H1 (cell line): ENCODE data around the gene SCAP. TPM values are rescaled to one million over a fixed set of nuclear protein-coding genes. Genes with fewer than 3 reads are reported as not detected.

Experiments used
- CTCF ChIA-PET: fragments of 300-600 bp; sonication (Branson Sonifier 250); formaldehyde crosslinking; loops from one replicate; lab custom pipeline; 2021; ENCODE audit not compliant: partially characterized antibody; lab: Charles Lee
- POLR2A ChIA-PET: fragments of 300-600 bp; sonication (Branson Sonifier 250); formaldehyde crosslinking; loops from one replicate; lab custom pipeline; 2021; ENCODE audit warnings: inconsistent platforms; ENCODE audit not compliant: partially characterized antibody; lab: Charles Lee
- DNase-seq, 2 experiments: peaks; one replicate each; pipeline versions ENCODE4 v3.0.0 to v3.0.0-alpha.2; 2010 to 2022; ENCODE audit warnings: low spot score in 2 of 2, low read depth in 1 of 2, mixed read lengths in 1 of 2
- FAIRE-seq: peaks from 2 replicates; lab custom pipeline; 2011; peaks lifted over from hg19 to GRCh38; lab: Jason Lieb, UNC
- H2AFZ ChIP-seq: 2 replicates; pipeline ENCODE4 v1.8.1; 2012; ENCODE audit warnings: low read length, inconsistent platforms
- H2AK5ac ChIP-seq: 2 replicates; pipeline ENCODE4 v1.6.1; 2013; ENCODE audit warnings: low read depth, low read length
- H2BK120ac ChIP-seq: replicated peaks from 2 replicates; pipeline ENCODE3; 2013; ENCODE audit warnings: low read depth, low read length, inconsistent platforms
- H2BK12ac ChIP-seq: 2 replicates; pipeline ENCODE4 v1.6.1; 2013; ENCODE audit warnings: low read depth, low read length
- H2BK15ac ChIP-seq: 2 replicates; pipeline ENCODE4 v1.6.1; 2013; ENCODE audit warnings: low read length
- H2BK20ac ChIP-seq: 2 replicates; pipeline ENCODE4 v1.6.1; 2013; ENCODE audit warnings: low read length
- H2BK5ac ChIP-seq: 2 replicates; pipeline ENCODE4 v1.6.1; 2013; ENCODE audit warnings: low read depth, low read length
- H3K14ac ChIP-seq: 2 replicates; pipeline ENCODE4 v1.6.1; 2013; ENCODE audit warnings: inconsistent platforms; ENCODE audit not compliant: insufficient read length
- H3K18ac ChIP-seq: 2 replicates; pipeline ENCODE4 v1.6.1; 2013; ENCODE audit warnings: low read length; ENCODE audit errors: extremely low read depth
- H3K23ac ChIP-seq: 2 replicates; pipeline ENCODE4 v1.6.1; 2013; ENCODE audit warnings: inconsistent platforms; ENCODE audit not compliant: insufficient read length
- H3K23me2 ChIP-seq: 2 replicates; pipeline ENCODE4 v1.6.1; 2013; ENCODE audit warnings: low read depth, low read length
- H3K27ac ChIP-seq: 2 replicates; pipeline ENCODE4 v1.6.1; 2011; ENCODE audit warnings: low read depth, low read length, inconsistent platforms
- H3K27me3 ChIP-seq, 4 experiments: replicated peaks in 1 of 4; 1 replicate in 1 of 4; 2 replicates in 3 of 4; pipeline versions ENCODE4 v1.6.1 to v1.8.1; 2011 to 2013; ENCODE audit warnings: low read length in 3 of 4, mild to moderate bottlenecking in 3 of 4, inconsistent platforms in 2 of 4, mixed read lengths in 2 of 4, moderate library complexity in 1 of 4; ENCODE audit not compliant: control insufficient read depth in 3 of 4, insufficient read depth in 3 of 4; ENCODE audit errors: extremely low read depth in 1 of 4
- H3K36me3 ChIP-seq, 4 experiments: 2 replicates each; pipeline versions ENCODE4 v1.6.1 to v1.8.1; 2011 to 2013; ENCODE audit warnings: mild to moderate bottlenecking in 4 of 4, low read length in 3 of 4, moderate library complexity in 2 of 4, control low read depth in 1 of 4, inconsistent platforms in 1 of 4; ENCODE audit not compliant: insufficient read depth in 4 of 4, control insufficient read depth in 2 of 4
- H3K4ac ChIP-seq: replicated peaks from 2 replicates; pipeline ENCODE3; 2013; ENCODE audit warnings: low read length, low read depth, mixed read lengths, inconsistent platforms; ENCODE audit not compliant: insufficient read length
- H3K4me1 ChIP-seq, 4 experiments: replicated peaks in 1 of 4; 1 replicate in 1 of 4; 2 replicates in 3 of 4; pipeline versions ENCODE4 v1.6.1 to v1.8.1; 2011 to 2013; ENCODE audit warnings: low read length in 3 of 4, inconsistent platforms in 2 of 4, mixed read lengths in 1 of 4; ENCODE audit not compliant: insufficient read depth in 4 of 4, control insufficient read depth in 3 of 4
- H3K4me2 ChIP-seq, 2 experiments: 2 replicates each; pipeline versions ENCODE4 v1.6.1 to v1.8.1; 2011 to 2013; ENCODE audit warnings: low read depth in 2 of 2, low read length in 2 of 2, control low read depth in 1 of 2, inconsistent platforms in 1 of 2, mild to moderate bottlenecking in 1 of 2; ENCODE audit not compliant: insufficient read depth in 1 of 2
- H3K4me3 ChIP-seq, 4 experiments: fragments of 200-600, 300-600 bp in 1 of 4; sonication (generic), shearing (Covaris generic), sonication (Bioruptor Twin) in 1 of 4; 2 replicates each; pipeline versions ENCODE4 v1.5.1 to v1.8.1; 2011 to 2016; ENCODE audit warnings: low read length in 4 of 4, low read depth in 3 of 4, control low read depth in 2 of 4, inconsistent platforms in 2 of 4, mild to moderate bottlenecking in 2 of 4, mixed read lengths in 1 of 4, moderate library complexity in 1 of 4; ENCODE audit not compliant: insufficient read depth in 2 of 4; ENCODE audit errors: extremely low read depth in 1 of 4
- H3K56ac ChIP-seq: replicated peaks from 2 replicates; pipeline ENCODE3; 2013; ENCODE audit warnings: low read depth, mild to moderate bottlenecking, mixed read lengths, low read length, inconsistent platforms; ENCODE audit not compliant: insufficient read length
- H3K79me1 ChIP-seq: 2 replicates; pipeline ENCODE4 v1.6.1; 2013; ENCODE audit warnings: low read depth, low read length, control low read depth
- H3K79me2 ChIP-seq, 2 experiments: 2 replicates each; pipeline versions ENCODE4 v1.6.1 to v1.8.1; 2012 to 2013; ENCODE audit warnings: low read length in 2 of 2, mild to moderate bottlenecking in 2 of 2, inconsistent platforms in 1 of 2; ENCODE audit not compliant: insufficient read depth in 2 of 2, control insufficient read depth in 1 of 2
- H3K9ac ChIP-seq, 4 experiments: replicated peaks in 1 of 4; 1 replicate in 1 of 4; 2 replicates in 3 of 4; pipeline versions ENCODE4 v1.6.1 to v1.8.1; 2011 to 2013; ENCODE audit warnings: low read depth in 3 of 4, low read length in 3 of 4, control low read depth in 2 of 4, mild to moderate bottlenecking in 2 of 4, moderate library complexity in 2 of 4, inconsistent platforms in 1 of 4; ENCODE audit errors: extremely low read depth in 1 of 4
- H3K9me3 ChIP-seq, 2 experiments: 2 replicates each; pipeline versions ENCODE4 v1.6.1 to v1.8.1; 2012 to 2013; ENCODE audit warnings: mild to moderate bottlenecking in 2 of 2, moderate library complexity in 2 of 2, control low read depth in 1 of 2, inconsistent platforms in 1 of 2, low read depth in 1 of 2, low read length in 1 of 2, mixed read lengths in 1 of 2; ENCODE audit not compliant: insufficient read depth in 2 of 2
- H4K20me1 ChIP-seq, 2 experiments: replicated peaks in 1 of 2; 2 replicates each; pipeline versions ENCODE3 to v1.8.1; 2011 to 2013; ENCODE audit warnings: inconsistent platforms in 2 of 2, low read length in 2 of 2, mild to moderate bottlenecking in 1 of 2; ENCODE audit not compliant: insufficient read depth in 2 of 2, control insufficient read depth in 1 of 2
- H4K5ac ChIP-seq: 2 replicates; pipeline ENCODE4 v1.6.1; 2013; ENCODE audit warnings: low read length, low read depth, mixed read lengths, inconsistent platforms; ENCODE audit not compliant: insufficient read length
- H4K8ac ChIP-seq: 2 replicates; pipeline ENCODE4 v1.8.0; 2013; ENCODE audit warnings: mild to moderate bottlenecking, moderate library complexity, low read length, inconsistent platforms; ENCODE audit not compliant: insufficient read depth; ENCODE audit errors: extremely low read depth
- H4K91ac ChIP-seq: replicated peaks from 2 replicates; pipeline ENCODE3; 2013; ENCODE audit warnings: low read length, mixed read lengths, inconsistent platforms; ENCODE audit not compliant: insufficient read length
- EGR1 ChIP-seq: IDR thresholded peaks from 2 replicates; pipeline ENCODE4 v1.6.1; 2011; ENCODE audit warnings: low read depth, low read length, borderline replicate concordance
- GABPA ChIP-seq: IDR thresholded peaks from 2 replicates; pipeline ENCODE4 v1.6.1; 2011; ENCODE audit warnings: mild to moderate bottlenecking, low read length, moderate library complexity, borderline replicate concordance; ENCODE audit not compliant: insufficient read depth
- KDM4A ChIP-seq: IDR thresholded peaks from one replicate; pipeline ENCODE4 v1.7.1; 2012; ENCODE audit warnings: low read depth, mild to moderate bottlenecking, moderate library complexity, low read length, inconsistent platforms; ENCODE audit not compliant: severe bottlenecking
- POLR2A ChIP-seq, 2 experiments: IDR thresholded peaks; 1 replicate in 1 of 2; 2 replicates in 1 of 2; pipeline ENCODE4 v1.6.1; 2011; ENCODE audit warnings: low read depth in 2 of 2, low read length in 2 of 2, mild to moderate bottlenecking in 2 of 2; ENCODE audit errors: control extremely low read depth in 1 of 2
- WGBS, 2 experiments: shearing (Covaris generic) in 1 of 2; methylation state at CpG; one replicate each; pipeline versions ENCODE4 v1.1.6 to v1.1.7; 2013 to 2015; ENCODE audit warnings: low lambda C conversion rate in 2 of 2, mixed read lengths in 2 of 2, inconsistent platforms in 1 of 2, low coverage in 1 of 2, missing lambda C conversion rate in 1 of 2; ENCODE audit not compliant: insufficient replicate concordance in 2 of 2, insufficient coverage in 1 of 2, insufficient read length in 1 of 2; ENCODE audit errors: extremely low coverage in 1 of 2, missing lambda C conversion rate in 1 of 2; 5-methylcytosine and 5-hydroxymethylcytosine counted together
- polyA plus RNA-seq, 7 experiments: library from polyadenylated mRNA; depleted of rRNA in 3 of 7; stranded (reverse) in 5 of 7; unstranded in 2 of 7; fragments of >200 nt in 5 of 7; fragments of 200-250 nt in 2 of 7; gene quantifications; 1 replicate in 5 of 7; 2 replicates in 1 of 7; 4 replicates in 1 of 7; pipeline versions ENCODE4 v1.2.1 to v1.2.3, GENCODE V29; 2011 to 2013; ENCODE audit warnings: missing spikeins in 2 of 7, mixed read lengths in 2 of 7
- total RNA-seq: library from RNA; stranded (reverse); fragmentation: NEBNext Ultra II Directional; extraction: Animal tissue kit (Norgen Biotek cat#: 25700); gene quantifications from 2 replicates; pipeline ENCODE4 v1.2.1, GENCODE V29; 2021

Gene SCAP
- total and polyA plus RNA-seq, 2 of the 8 experiments (the other 6 are each of a cell fraction or from before 2014, with no cell fraction given) = 74.0 to 114 TPM

DNA sequence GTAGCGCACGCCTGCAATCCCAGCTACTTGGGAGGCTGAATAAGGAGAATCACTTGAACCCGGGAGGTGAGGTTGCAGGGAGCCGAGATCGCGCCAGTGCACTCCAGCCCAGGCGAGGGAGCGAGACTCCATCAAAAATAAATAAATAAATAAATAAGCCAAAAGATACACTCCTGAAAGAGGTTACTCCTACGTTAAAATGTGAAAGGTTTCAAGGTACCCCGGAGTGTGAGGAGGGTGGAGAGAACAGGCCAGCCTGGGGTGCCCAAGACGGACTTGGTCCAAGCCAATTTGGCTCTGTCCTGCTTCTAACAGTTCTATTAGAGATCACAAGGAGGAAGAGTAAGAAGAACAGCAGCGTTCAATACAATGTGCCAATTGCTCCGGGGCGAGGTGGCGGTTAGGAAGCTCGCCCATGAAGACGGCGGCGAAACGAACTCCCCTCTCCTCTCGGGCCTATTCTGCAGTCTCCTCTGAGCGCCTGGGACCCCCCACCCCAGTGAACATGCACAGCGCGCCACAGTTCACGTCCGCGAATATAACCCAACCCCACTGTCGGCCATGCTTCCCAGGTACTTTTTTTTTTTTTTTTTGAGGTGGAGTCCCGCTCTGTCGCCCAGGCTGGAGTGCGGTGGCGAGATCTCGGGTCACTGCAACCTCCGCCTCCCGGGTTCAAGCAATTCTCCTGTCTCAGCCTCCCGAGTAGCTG lies 36.8 kb upstream of the SCAP start:
- H3K9ac ChIP-seq = peak overlapping the region; percentile 59 to 81 (median 78)
- no peaks in the 10 kb centered on the region for H3K27me3 ChIP-seq
- no peak overlapping the region for H2BK15ac ChIP-seq
- H2AFZ ChIP-seq = no peak overlapping the region
- H4K20me1 ChIP-seq = peaks cover 0 to 1% of the 10 kb centered on the region in 2 experiments
- peaks cover 5 to 33% (median 13%) of the 10 kb centered on the region in 4 experiments; a peak in 6 of 8 replicates for H3K36me3 ChIP-seq
- ChIA-PET POLR2A (interaction anchor here (0.7 to 1.7 kb wide), 6 partner anchors 9 to 268 kb away, joined by 3 to 7 read pairs (median 4); no protein-coding TSS in a partner anchor), CTCF (interaction anchor here (0.6 to 1.7 kb wide), 8 partner anchors 10 to 97 kb away, joined by 3 to 5 read pairs (median 3); no protein-coding TSS in a partner anchor)
- 27% methylated on average over 31 of the region's 36 CpGs; no CpG with 5 or more reads in 1 of the 2 experiments for WGBS, 2 experiments
- peak overlapping the region; percentile 83; the same call in 1 of the 2 replicates for H3K27ac ChIP-seq
- peak overlapping the region; percentile 93 for H3K18ac ChIP-seq
- H3K56ac ChIP-seq = peak overlapping the region; percentile 66
- DNase-seq (no peak), FAIRE-seq (no peak)
- H3K4me3 ChIP-seq = peak overlapping the region; percentile 50 to 92 (median 72)
- no peaks in the 10 kb centered on the region for H3K9me3 ChIP-seq
- peak overlapping the region; percentile 99; the same call in 1 of the 2 replicates for H2BK5ac ChIP-seq
- peaks cover 8% of the 10 kb centered on the region for H3K79me1 ChIP-seq
- no peak overlapping the region for H2BK12ac ChIP-seq
- H3K23me2 ChIP-seq = no peaks in the 10 kb centered on the region; the same call in 1 of the 2 replicates
- H3K14ac ChIP-seq = no peak overlapping the region
- H3K4me2 ChIP-seq = peak overlapping the region; percentile 26 to 66
- no peak overlapping the region for H3K4ac ChIP-seq
- peaks cover 0 to 4% (median 1%) of the 10 kb centered on the region in 4 experiments; a peak in 2 of 7 replicates for H3K4me1 ChIP-seq
- H2BK20ac ChIP-seq = no peak overlapping the region
- no peak overlapping the region for H2AK5ac ChIP-seq
- H3K79me2 ChIP-seq = peaks cover 5 to 26% of the 10 kb centered on the region in 2 experiments
- H3K23ac ChIP-seq = no peak overlapping the region
- no peak overlapping the region for H2BK120ac ChIP-seq
- no peak for TF ChIP-seq EGR1
- TF ChIP-seq POLR2A (IDR thresholded peaks at IDR 0.05; ENCODE audit: control extremely low read depth in 1 of 2, low read depth in 2 of 2, low read length in 2 of 2) = peak in 1 of 2 experiments; percentile 38; a peak in 1 of 3 replicates
- no peak for TF ChIP-seq GABPA
- TF ChIP-seq KDM4A = peak; percentile 13
- peak overlapping the region; percentile 93 for H4K8ac ChIP-seq
- H4K91ac ChIP-seq = peak overlapping the region; percentile 29
- H4K5ac ChIP-seq = peak overlapping the region; percentile 90
